Measurements from ENCODE around the gene SGCA. TPM values are rescaled to one million over a fixed set of nuclear protein-coding genes. Genes with fewer than 3 reads are reported as not detected.

Gene SGCA
- total RNA-seq, 4 donors from 2014 or later = 58.1 to 145 (median 93.4) TPM

- 27% methylated on average over 2 of the region's 25 CpGs; no CpG with 5 or more reads in 1 of the 2 donors for WGBS, 2 donors (ENCODE audit: low coverage in 1 of 2)
- Histone ChIP-seq H3K4me1 (peaks cover 2 to 56% (median 18%) of the 10 kb centered on the region in 3 donors), H3K27ac (peak overlapping the region in 3 of 4 donors; percentile 17 to 94 (median 90)), H3K9me3 (no peaks in the 10 kb centered on the region), H3K4me3 (no peak overlapping the region), H3K36me3 (peaks cover 0 to 93% of the 10 kb centered on the region in 2 donors), H3K27me3 (no peaks in the 10 kb centered on the region)
- no peak for ATAC-seq
- TF ChIP-seq CTCF (IDR thresholded peaks at IDR 0.05) (no peak), POLR2AphosphoS5 (IDR thresholded peaks at IDR 0.05) (no peak), EP300 (IDR thresholded peaks at IDR 0.05) (no peak), POLR2A (IDR thresholded peaks at IDR 0.05) (no peak)
Measured at GRCh38 chr17:50194140-50194933, 28.5 kb downstream of the SGCA start.

- Histone ChIP-seq H3K27ac (peak overlapping the region in 3 of 4 donors; percentile 57 to 94 (median 90)), H3K36me3 (peaks cover 0 to 84% of the 10 kb centered on the region in 2 donors), H3K27me3 (no peaks in the 10 kb centered on the region), H3K9me3 (no peaks in the 10 kb centered on the region), H3K4me1 (peaks cover 2 to 65% (median 21%) of the 10 kb centered on the region in 3 donors), H3K4me3 (no peak overlapping the region)
- TF ChIP-seq POLR2AphosphoS5 (IDR thresholded peaks at IDR 0.05) = no peak
- peak in 1 of 4 experiments; percentile 8 for TF ChIP-seq CTCF (IDR thresholded peaks at IDR 0.05)
- whole genome bisulfite sequencing, 2 donors (ENCODE audit: low coverage in 1 of 2) = 40 to 78% methylated on average over 2 to 6 of the region's 17 CpGs
- no peak for ATAC-seq
Measured at GRCh38 chr17:50194934-50195865, 29.4 kb downstream of the SGCA start.

GRCh38 chr17:50196036-50196435 is 30.2 kb downstream of the SGCA start:
- Histone ChIP-seq H3K4me3 (no peak overlapping the region), H3K27me3 (peaks cover 2% of the 10 kb centered on the region), H3K27ac (peak overlapping the region in 3 of 4 donors; percentile 57 to 94 (median 90)), H3K4me1 (peaks cover 2 to 73% (median 23%) of the 10 kb centered on the region in 3 donors), H3K9me3 (no peaks in the 10 kb centered on the region), H3K36me3 (peaks cover 0 to 76% of the 10 kb centered on the region in 2 donors)
- WGBS, 2 donors (ENCODE audit: low coverage in 1 of 2) = no CpG with 5 or more reads among the region's 5 CpGs
- ATAC-seq = no peak
- TF ChIP-seq POLR2A (IDR thresholded peaks at IDR 0.05) (no peak), POLR2AphosphoS5 (IDR thresholded peaks at IDR 0.05) (no peak), EP300 (IDR thresholded peaks at IDR 0.05) (no peak), CTCF (IDR thresholded peaks at IDR 0.05) (no peak)

GRCh38 chr17:50196826-50197225 is 31.0 kb downstream of the SGCA start:
- H3K4me3 ChIP-seq = no peak overlapping the region
- peaks cover 2 to 81% (median 24%) of the 10 kb centered on the region in 3 donors for H3K4me1 ChIP-seq
- TF ChIP-seq EP300 (IDR thresholded peaks at IDR 0.05) (no peak), POLR2AphosphoS5 (IDR thresholded peaks at IDR 0.05) (peak; percentile 40), CTCF (IDR thresholded peaks at IDR 0.05) (no peak)
- H3K27me3 ChIP-seq = peaks cover 10% of the 10 kb centered on the region
- peaks cover 0 to 68% of the 10 kb centered on the region in 2 donors for H3K36me3 ChIP-seq
- no peaks in the 10 kb centered on the region for H3K9me3 ChIP-seq
- H3K27ac ChIP-seq = peak overlapping the region in 3 of 4 donors; percentile 66 to 94 (median 90)
- WGBS, 2 donors (ENCODE audit: low coverage in 1 of 2) = 36% methylated on average over 4 of the region's 6 CpGs; no CpG with 5 or more reads in 1 of the 2 donors
- ATAC-seq = no peak
